ENCODE results near the gene DOCK7. TPM values are rescaled to one million over a fixed set of nuclear protein-coding genes. Genes with fewer than 3 reads are reported as not detected.

The DOCK7 gene
- polyA plus RNA-seq, 1 of the 3 experiments (the other 2 are of a cell fraction): 27.6 TPM

- Histone ChIP-seq H3K79me2 (ENCODE audit: insufficient read depth) (peaks cover 11% of the 10 kb centered on the region), H3K4me2 (no peak within 1 kb of the TSS), H3K4me1 (ENCODE audit: control insufficient read depth in 1 of 2, insufficient read depth in 2 of 2, low read depth in 1 of 2, low read length in 1 of 2) (peaks cover 0 to 11% of the 10 kb centered on the region in 2 experiments; a peak in 2 of 4 replicates), H3K9me2 (peaks cover 6% of the 10 kb centered on the region; the same call in 1 of the 2 replicates), H3K9ac (no peak within 1 kb of the TSS), H4K20me1 (ENCODE audit: insufficient read depth) (no peaks in the 10 kb centered on the region), H3K36me3 (replicated peaks in 1 of 2; ENCODE audit: control insufficient read depth in 1 of 2, insufficient read depth in 2 of 2, low read length in 1 of 2) (peaks cover 11 to 43% of the 10 kb centered on the region in 2 experiments), H3K27ac (ENCODE audit: low read depth in 2 of 2, low read length in 1 of 2) (no peak within 1 kb of the TSS), H3K27me3 (ENCODE audit: insufficient read depth) (no peaks in the 10 kb centered on the region), H3K9me3 (no peaks in the 10 kb centered on the region), H2AFZ (ENCODE audit: low read depth) (no peak within 1 kb of the TSS), H3K4me3 (ENCODE audit: low read depth in 2 of 2, low read length in 1 of 2) (no peak within 1 kb of the TSS), H3F3A (replicated peaks; ENCODE audit: insufficient read depth) (peaks cover 21% of the 10 kb centered on the region)
- POLR2A ChIA-PET: no interaction called here
- WGBS (ENCODE audit: low lambda C conversion rate): 96% methylated on average over 3 of the region's 3 CpGs
- CTCF ChIA-PET: no interaction called here
- TF ChIP-seq YY1 (IDR thresholded peaks at IDR 0.05; ENCODE audit: low read depth) (no peak), MAX (IDR thresholded peaks at IDR 0.05; ENCODE audit: low read depth) (no peak), POLR2AphosphoS5 (IDR thresholded peaks at IDR 0.05; ENCODE audit: low read depth, low read length) (no peak), MXI1 (IDR thresholded peaks at IDR 0.05; ENCODE audit: low read depth, low read length) (no peak), CTCF (IDR thresholded peaks at IDR 0.05) (no peak), NFIC (IDR thresholded peaks at IDR 0.05; ENCODE audit: borderline replicate concordance) (no peak), TCF12 (IDR thresholded peaks at IDR 0.05) (no peak), FOXM1 (IDR thresholded peaks at IDR 0.05; ENCODE audit: low read depth) (no peak), SMC3 (IDR thresholded peaks at IDR 0.05; ENCODE audit: low read depth, low read length) (no peak), PBX3 (IDR thresholded peaks at IDR 0.05) (no peak), ELF1 (IDR thresholded peaks at IDR 0.05) (no peak)
- DNase-seq: no peak
Measured at GRCh38 chr1:62597281-62597680, 90.9 kb downstream of the DOCK7 start, which contains the start of gene ANGPTL3. ANGPTL3 (plus strand) TSS chr1:62597520; CDS start chr1:62597567, 47 bp downstream.

- H4K20me1 ChIP-seq (ENCODE audit: insufficient read depth): no peaks in the 10 kb centered on the region
- CTCF ChIA-PET: no interaction called here
- peaks cover 6% of the 10 kb centered on the region; the same call in 1 of the 2 replicates for H3K9me2 ChIP-seq
- WGBS (ENCODE audit: low lambda C conversion rate): 86% methylated on average over 3 of the region's 3 CpGs
- H3K27ac ChIP-seq (ENCODE audit: low read depth in 2 of 2, low read length in 1 of 2): no peak overlapping the region
- H3K4me3 ChIP-seq (ENCODE audit: low read depth in 2 of 2, low read length in 1 of 2): no peak overlapping the region
- H3K9ac ChIP-seq: no peak overlapping the region
- peaks cover 11 to 46% of the 10 kb centered on the region in 2 experiments for H3K36me3 ChIP-seq (replicated peaks in 1 of 2; ENCODE audit: control insufficient read depth in 1 of 2, insufficient read depth in 2 of 2, low read length in 1 of 2)
- TF ChIP-seq IRF3 (IDR thresholded peaks at IDR 0.05; ENCODE audit: low read depth, low read length) (no peak), YY1 (IDR thresholded peaks at IDR 0.05; ENCODE audit: low read depth) (no peak), REST (IDR thresholded peaks at IDR 0.05; ENCODE audit: low read depth, low read length) (no peak), FOXM1 (IDR thresholded peaks at IDR 0.05; ENCODE audit: low read depth) (no peak), GATA2 (CRISPR knock-in tag; IDR thresholded peaks at IDR 0.05) (no peak), RCOR1 (IDR thresholded peaks at IDR 0.05; ENCODE audit: low read length) (no peak), EP300 (IDR thresholded peaks at IDR 0.05; ENCODE audit: borderline replicate concordance in 1 of 2, low read depth in 1 of 2, low read length in 1 of 2) (no peak), NRF1 (IDR thresholded peaks at IDR 0.05; ENCODE audit: low read depth, low read length) (no peak), TCF12 (IDR thresholded peaks at IDR 0.05) (no peak)
- no peak for DNase-seq
- no peaks in the 10 kb centered on the region for H3K27me3 ChIP-seq (ENCODE audit: insufficient read depth)
- no peaks in the 10 kb centered on the region for H3K9me3 ChIP-seq
- H3K4me2 ChIP-seq: no peak overlapping the region
- H3K79me2 ChIP-seq (ENCODE audit: insufficient read depth): peaks cover 11% of the 10 kb centered on the region
- H3K4me1 ChIP-seq (ENCODE audit: control insufficient read depth in 1 of 2, insufficient read depth in 2 of 2, low read depth in 1 of 2, low read length in 1 of 2): peaks cover 0 to 11% of the 10 kb centered on the region in 2 experiments; a peak in 2 of 4 replicates
- peaks cover 22% of the 10 kb centered on the region for H3F3A ChIP-seq (replicated peaks; ENCODE audit: insufficient read depth)
- H2AFZ ChIP-seq (ENCODE audit: low read depth): no peak overlapping the region
- POLR2A ChIA-PET: no interaction called here
Measured at GRCh38 chr1:62595647-62596046, 92.5 kb downstream of the DOCK7 start.

Data from SK-N-SH (cell line).